ENCODE data around the gene GRAMD1B. TPM values are rescaled to one million over a fixed set of nuclear protein-coding genes. Genes with fewer than 3 reads are reported as not detected.

The GRAMD1B gene
- total RNA-seq, 2 donors from 2014 or later, result 2.1 to 5.7 TPM

GRCh38 chr11:123429336-123429735 lies 733 bp upstream of the GRAMD1B start:
- H3K27me3 ChIP-seq (replicated peaks; ENCODE audit: insufficient read depth), result no peaks in the 10 kb centered on the region

DNA sequence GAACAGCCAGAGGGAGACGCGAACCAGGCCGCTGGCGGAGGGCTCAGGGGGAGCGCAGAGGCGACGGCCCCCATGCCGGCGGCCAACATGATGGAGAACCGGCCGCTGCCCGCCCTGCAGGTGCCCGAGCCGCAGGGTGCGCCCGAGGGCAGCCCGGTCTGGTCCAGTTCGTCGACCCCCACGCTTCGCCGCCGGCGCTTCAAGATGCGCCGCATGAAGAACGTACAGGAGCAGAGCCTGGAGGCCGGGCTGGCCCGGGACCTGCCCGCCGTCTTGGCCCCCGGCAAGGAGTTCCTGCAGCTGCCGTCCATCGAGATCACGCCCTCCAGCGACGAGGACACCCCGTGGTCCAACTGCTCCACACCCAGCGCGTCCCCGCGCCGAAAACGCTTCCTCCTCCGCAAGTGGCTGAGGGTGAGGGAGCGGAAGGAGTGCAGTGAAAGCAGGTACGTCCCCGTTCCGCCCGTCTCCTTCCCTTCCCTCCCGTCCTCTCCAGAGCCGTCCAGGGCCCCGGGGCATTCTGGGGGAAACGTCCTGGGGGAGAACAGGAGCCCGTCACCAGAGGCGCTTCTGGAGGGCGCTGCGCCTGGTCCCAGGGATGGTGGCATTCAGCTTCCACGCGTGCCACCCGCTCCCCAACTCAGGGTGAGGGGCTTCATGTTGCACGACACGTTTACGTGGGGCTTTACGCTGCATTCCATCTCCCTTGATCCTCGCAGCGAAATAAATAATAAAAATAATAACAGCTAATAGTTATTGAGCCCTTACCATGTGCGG lies 840 bp downstream of the GRAMD1B start:
- no peak for DNase-seq (ENCODE audit: low spot score)
- Histone ChIP-seq H3K4me1 (ENCODE audit: control insufficient read depth in 1 of 2, low read depth in 2 of 2) (peaks cover 0 to 4% of the 10 kb centered on the region in 2 donors), H3K9me3 (no peaks in the 10 kb centered on the region), H3K36me3 (no peaks in the 10 kb centered on the region), H3K27me3 (replicated peaks; ENCODE audit: insufficient read depth) (no peaks in the 10 kb centered on the region), H3K4me3 (peak overlapping the region; percentile 78), H3K27ac (peak overlapping the region in 1 of 2 donors; percentile 53)
- no peak for TF ChIP-seq CTCF (IDR thresholded peaks at IDR 0.05)
- ATAC-seq (ENCODE audit: insufficient number of reproducible peaks, low FRiP score, low read depth), result no peak

More at GRCh38 chr11:123429336-123429735, 733 bp upstream of the GRAMD1B start:
- Histone ChIP-seq H3K27ac (no peak overlapping the region), H3K4me1 (ENCODE audit: control insufficient read depth in 1 of 2, low read depth in 2 of 2) (peaks cover 0 to 4% of the 10 kb centered on the region in 2 donors), H3K36me3 (no peaks in the 10 kb centered on the region), H3K9me3 (no peaks in the 10 kb centered on the region), H3K4me3 (no peak overlapping the region)
- TF ChIP-seq CTCF (IDR thresholded peaks at IDR 0.05), result no peak
- no peak for ATAC-seq (ENCODE audit: insufficient number of reproducible peaks, low FRiP score, low read depth)
- DNase-seq (ENCODE audit: low spot score), result no peak

DNA sequence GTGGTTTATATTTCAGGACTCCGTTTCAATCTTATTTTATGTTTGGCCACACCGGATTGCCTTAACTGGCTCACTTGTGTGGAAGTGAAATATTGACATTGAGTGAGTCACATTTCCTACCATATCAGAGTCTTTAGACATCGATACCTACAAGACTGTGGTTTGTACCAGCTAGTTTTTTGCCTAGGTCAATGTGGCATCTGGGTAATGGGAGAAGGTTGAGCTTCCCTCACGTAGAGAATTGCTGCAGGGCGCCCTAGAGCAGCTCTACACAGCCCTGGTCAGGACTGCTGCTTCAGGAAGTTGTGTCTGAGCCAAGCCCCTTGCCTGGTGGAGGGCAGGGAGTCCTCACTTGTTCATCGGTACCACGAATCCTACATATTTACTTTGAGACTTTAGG lies 1.6 kb downstream of the GRAMD1B start:
- no peaks in the 10 kb centered on the region for H3K27me3 ChIP-seq (replicated peaks; ENCODE audit: insufficient read depth)
- no peak for DNase-seq (ENCODE audit: low spot score)
- H3K9me3 ChIP-seq, result no peaks in the 10 kb centered on the region
- H3K4me3 ChIP-seq, result peak overlapping the region; percentile 78
- no peaks in the 10 kb centered on the region for H3K36me3 ChIP-seq
- TF ChIP-seq CTCF (IDR thresholded peaks at IDR 0.05), result no peak
- no peak overlapping the region for H3K27ac ChIP-seq
- ATAC-seq (ENCODE audit: insufficient number of reproducible peaks, low FRiP score, low read depth), result no peak
- peaks cover 0 to 4% of the 10 kb centered on the region in 2 donors for H3K4me1 ChIP-seq (ENCODE audit: control insufficient read depth in 1 of 2, low read depth in 2 of 2)

DNA sequence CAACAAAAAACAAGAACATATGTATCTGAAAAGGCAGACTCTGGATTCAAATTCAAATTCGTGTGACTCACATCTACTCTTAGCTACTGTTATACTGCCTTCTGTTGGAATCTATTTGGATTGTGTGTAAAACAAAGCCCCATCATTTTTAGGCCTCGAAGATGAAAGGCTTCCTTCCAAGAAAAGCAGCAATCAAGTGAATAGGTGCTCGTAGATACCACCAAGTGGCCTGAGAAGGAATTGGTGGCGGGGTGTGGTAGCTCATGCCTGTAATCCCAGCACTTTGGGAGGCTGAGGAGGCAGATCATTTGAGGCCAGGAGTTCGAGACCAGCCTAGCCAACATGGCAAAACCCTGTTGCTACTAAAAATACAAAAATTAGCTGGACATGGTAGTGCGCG lies 4.2 kb downstream of the GRAMD1B start:
- no peak for TF ChIP-seq CTCF (IDR thresholded peaks at IDR 0.05)
- DNase-seq (ENCODE audit: low spot score), result no peak
- ATAC-seq (ENCODE audit: insufficient number of reproducible peaks, low FRiP score, low read depth), result no peak
- Histone ChIP-seq H3K4me1 (ENCODE audit: control insufficient read depth in 1 of 2, low read depth in 2 of 2) (peaks cover 0 to 4% of the 10 kb centered on the region in 2 donors), H3K27ac (no peak overlapping the region), H3K27me3 (replicated peaks; ENCODE audit: insufficient read depth) (no peaks in the 10 kb centered on the region), H3K36me3 (no peaks in the 10 kb centered on the region), H3K4me3 (no peak overlapping the region), H3K9me3 (no peaks in the 10 kb centered on the region)

DNA sequence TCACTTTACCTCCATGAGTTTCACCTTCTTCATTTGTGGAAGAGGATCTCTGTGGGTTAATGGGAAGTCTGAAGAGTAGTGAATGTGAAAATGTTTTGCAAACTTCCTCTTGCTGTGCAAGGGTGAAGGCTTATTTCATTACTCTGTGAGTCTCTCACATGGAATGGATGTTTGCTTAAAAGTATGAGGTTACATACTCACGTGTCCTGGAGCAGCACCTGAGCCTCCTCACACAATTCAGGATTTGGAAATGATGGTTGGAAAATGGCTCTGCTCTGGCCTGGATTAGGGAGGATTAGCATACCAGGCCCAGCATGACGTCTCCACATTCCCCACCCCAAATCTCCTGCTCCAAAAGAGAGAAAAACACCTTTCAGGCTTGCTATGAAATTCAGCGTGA lies 4.8 kb downstream of the GRAMD1B start:
- Histone ChIP-seq H3K36me3 (no peaks in the 10 kb centered on the region), H3K4me3 (no peak overlapping the region), H3K4me1 (ENCODE audit: control insufficient read depth in 1 of 2, low read depth in 2 of 2) (peaks cover 0 to 4% of the 10 kb centered on the region in 2 donors), H3K27ac (no peak overlapping the region), H3K27me3 (replicated peaks; ENCODE audit: insufficient read depth) (no peaks in the 10 kb centered on the region), H3K9me3 (no peaks in the 10 kb centered on the region)
- no peak for DNase-seq (ENCODE audit: low spot score)
- no peak for TF ChIP-seq CTCF (IDR thresholded peaks at IDR 0.05)
- ATAC-seq (ENCODE audit: insufficient number of reproducible peaks, low FRiP score, low read depth), result no peak
